Daoy (cell line): ENCODE data around the gene MMADHC. TPM values are rescaled to one million over a fixed set of nuclear protein-coding genes. Genes with fewer than 3 reads are reported as not detected.

Experiments used
- DNase-seq: peaks from one replicate; pipeline ENCODE4 v3.0.0-alpha.2; 2015; ENCODE audit warnings: low read depth
- total RNA-seq: library from RNA; depleted of rRNA; stranded (reverse); fragments of >200 nt; shearing (Covaris generic); gene quantifications from 2 replicates; pipeline ENCODE4 v1.2.3, GENCODE V29; 2014

The MMADHC gene
- total RNA-seq, 1 experiment from 2014 or later: 258 TPM

DNA sequence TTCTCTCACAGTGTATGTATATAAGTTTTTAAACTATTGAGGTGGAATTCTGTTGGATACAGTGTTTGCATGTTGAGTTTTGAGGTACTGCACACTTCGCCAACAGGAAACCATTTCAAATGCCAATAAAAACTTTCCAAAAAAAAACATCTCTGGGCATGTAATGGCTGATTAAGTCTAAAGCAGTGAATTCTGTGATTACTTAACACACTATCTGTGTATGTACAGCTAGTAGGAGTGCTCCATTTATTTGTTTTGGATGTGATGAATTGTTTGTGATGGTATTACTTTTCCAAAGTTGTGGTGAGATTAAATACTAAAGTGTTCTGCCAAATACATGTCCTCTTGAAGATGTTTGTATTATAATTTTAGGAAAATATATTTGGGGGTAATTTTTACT lies 31.1 kb downstream of the MMADHC start:
- no peak for DNase-seq

DNA sequence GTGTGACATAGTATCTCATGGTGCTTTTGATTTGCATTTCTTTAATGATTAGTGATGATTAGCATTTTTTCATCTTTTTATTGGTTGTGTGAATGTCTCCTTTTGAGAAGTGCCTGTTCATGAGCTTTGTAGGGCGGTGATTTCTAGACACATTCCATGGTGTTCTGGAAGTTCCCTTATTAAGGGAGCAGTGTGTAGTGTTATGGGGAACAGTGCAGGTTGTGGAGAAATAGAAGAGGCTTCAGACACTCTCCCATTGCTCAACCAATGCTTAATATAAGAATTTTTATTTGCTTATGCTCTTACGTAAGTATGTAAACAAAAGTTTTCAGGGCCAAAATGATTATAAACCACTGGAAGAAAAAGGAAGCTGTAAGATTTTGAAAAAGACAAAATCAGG lies 34.7 kb downstream of the MMADHC start:
- no peak for DNase-seq

DNA sequence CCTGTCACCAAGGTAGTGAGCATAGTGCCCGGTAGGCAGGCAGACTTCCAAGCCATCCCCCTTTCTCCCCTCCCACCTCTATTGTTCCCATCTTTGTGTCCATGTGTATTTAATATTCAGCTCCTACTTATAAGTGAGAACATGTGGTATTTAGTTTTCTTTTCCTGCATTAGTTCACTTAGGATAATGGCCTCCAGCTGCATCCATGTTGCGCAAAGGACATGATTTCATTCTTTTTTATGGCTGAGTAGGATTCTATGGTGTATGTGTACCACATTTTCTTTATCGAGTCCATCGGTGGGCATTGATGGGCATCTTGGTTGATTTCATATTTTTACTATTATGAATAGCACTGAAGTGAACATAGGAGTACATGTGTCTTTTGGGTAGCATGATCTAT lies 35.3 kb downstream of the MMADHC start:
- DNase-seq: no peak

DNA sequence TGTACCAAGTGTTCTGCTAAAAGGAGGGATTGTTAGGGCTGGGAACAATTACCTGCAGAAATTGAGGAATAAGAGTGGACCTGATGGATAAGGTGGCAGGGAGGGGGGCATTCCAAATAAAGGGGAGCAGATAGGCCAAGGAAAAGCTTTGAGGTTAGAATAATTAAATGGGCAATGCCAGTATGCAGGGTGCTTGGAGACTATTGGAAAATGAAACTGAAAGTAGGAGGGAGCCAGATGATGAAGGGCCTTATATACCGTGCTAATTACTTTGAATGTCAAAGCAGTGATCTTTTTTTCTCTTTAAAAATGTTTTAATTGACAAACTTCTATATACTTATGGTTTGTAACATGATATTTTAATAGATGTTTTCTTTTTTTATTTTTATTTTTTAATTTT lies 42.9 kb downstream of the MMADHC start:
- DNase-seq: no peak

DNA sequence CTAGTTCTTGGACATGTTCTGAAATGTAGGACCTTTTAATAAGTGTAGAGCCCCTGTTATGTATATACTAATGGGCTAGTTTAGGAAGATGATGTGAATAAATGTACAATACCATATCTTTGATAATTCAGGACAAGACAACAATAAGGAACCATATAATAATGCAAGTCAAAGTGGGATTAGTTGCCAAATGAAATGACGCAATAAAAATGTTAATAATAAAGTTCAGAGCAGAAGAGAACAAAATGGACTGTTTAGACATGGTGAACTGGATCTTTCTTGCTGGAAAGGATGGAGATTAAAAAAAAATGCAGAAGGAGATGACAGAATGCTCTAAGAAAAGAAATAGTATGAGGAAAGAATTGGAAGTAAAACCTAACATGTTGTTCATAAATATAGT lies 43.7 kb downstream of the MMADHC start:
- DNase-seq: no peak

DNA sequence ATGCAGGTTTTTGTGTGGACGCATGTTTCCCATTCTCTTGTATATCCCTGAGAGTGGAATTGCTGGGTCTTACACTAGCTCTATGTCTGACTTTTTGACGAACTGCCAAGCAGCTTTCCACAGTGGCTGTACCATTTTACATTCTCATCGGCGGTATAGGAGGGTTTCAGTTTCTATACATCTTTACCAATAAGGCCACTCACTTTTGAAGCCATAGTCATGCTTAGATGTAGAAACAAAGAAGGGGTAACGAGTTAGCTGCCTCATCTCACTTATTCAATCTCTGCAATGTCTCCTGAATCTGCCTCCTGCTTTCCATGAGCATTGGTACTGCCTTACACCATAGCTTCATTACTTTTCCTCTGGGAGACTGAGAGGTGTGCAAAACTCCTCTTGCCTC lies 47.4 kb downstream of the MMADHC start:
- DNase-seq: no peak

DNA sequence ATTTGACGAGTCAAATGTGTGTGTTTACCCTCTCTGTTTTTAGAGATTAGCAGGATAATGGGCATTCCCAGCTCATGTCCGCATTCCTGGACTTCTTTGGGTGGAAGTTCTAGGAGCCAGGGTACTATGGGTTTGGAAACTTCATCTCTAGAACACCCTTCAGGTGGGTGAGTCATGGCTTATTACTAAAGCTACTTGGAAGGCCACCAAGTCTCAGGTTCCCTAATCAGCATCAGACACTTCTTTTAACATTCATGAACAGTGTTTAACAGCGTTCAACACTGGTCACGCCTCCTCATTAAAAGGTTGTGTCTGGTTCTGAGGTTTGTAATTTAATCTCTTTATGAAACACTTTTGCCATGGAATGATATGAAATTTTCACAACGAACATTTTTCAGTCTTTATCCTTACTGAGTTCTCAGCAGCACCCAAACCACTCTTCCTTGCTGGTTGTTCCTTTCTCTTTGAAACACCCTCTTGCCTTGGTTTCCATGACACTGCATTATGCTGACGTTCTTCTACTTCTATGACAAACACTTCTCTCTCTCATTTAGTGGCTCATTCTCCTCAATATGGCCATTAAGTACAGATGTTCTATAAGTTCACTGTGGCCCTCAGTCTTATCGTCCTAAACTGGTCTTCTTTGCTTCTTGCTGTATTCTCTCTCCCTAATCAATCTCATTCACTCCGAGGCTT lies 49.3 kb downstream of the MMADHC start:
- peak; percentile 46 for DNase-seq

DNA sequence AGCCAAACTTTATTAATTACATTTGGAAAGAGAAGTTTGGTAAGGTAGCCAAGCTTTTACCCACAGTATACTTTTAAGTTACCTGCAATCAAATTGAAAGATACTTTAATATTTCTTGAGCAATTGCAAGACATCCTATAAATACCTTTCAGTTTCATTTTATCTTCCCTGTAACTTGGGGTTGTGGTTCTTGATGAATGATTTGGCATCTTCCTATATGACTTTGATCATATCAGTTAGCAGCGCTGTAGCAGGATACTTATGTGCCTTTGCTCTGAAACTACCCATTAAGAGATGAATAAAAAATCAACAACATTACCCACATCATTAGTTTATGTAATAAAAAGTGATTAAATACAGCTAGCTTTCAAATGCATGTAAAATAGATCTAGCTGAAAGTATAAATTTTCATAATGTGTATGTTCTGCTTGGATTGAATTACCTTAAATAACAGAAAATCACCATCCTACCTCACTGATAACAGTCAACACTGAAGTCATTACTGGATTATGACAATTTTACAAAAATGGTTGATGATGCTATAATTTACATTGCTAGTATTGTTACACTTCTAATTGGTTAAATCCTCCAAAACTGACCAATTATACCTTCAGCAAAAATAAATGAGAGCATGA lies 50.4 kb downstream of the MMADHC start:
- no peak for DNase-seq

DNA sequence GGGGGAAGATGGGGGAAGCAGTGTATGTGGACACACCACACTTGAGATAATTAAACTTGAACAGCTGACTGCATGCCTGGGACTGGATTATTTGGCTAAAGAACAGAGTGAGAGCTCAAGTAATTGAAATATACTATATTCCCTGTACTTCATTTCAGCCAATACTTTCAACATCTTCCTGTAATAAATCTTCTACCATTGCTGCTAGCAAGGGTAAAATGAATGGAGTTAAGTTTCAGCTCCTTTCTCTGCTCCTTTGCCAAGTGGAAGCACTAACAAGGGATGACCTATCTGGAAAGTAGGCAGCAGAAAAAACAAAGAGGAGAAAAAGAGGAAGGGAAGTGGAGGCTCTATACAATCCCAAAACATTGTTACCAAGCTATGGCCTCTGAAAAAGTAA lies 50.9 kb downstream of the MMADHC start:
- no peak for DNase-seq

DNA sequence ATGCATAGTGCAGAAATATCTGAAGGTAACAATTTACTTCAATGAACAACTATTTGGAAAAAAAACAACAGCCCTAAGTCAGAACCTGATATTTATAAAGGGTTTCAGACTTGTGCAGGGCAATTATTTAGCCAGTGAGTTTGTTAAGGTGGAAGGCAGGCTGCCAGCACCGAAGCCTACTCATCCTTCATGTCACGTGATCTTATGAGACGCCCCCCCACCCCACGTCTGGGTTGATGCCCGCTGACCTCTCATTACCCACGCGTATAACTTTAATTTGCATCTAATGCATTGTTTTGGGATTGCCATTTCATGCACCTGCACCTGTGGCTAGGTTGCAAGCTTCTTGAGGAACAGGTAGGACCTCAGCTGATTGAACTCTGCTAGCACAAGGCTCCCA lies 52.9 kb downstream of the MMADHC start:
- DNase-seq: no peak

DNA sequence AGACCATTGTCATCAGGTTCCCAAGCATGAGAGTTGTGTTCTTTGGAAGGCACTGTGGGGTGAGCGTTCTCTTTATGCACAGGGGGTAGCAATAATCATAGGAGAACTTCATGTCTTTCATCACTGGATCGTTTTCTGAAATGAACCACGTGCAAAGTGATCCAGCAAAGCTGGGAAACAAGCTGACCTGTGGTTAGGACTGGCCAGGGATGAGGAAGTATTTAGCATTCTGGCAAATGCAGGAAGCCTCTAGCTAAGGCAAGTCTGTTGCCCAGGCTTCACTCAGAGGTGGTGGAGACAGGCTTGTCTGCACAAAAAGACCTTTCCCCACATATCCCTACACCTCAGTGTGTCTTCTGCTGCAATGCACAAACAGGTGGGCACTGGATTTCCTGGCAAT lies 58.6 kb downstream of the MMADHC start:
- DNase-seq: no peak

DNA sequence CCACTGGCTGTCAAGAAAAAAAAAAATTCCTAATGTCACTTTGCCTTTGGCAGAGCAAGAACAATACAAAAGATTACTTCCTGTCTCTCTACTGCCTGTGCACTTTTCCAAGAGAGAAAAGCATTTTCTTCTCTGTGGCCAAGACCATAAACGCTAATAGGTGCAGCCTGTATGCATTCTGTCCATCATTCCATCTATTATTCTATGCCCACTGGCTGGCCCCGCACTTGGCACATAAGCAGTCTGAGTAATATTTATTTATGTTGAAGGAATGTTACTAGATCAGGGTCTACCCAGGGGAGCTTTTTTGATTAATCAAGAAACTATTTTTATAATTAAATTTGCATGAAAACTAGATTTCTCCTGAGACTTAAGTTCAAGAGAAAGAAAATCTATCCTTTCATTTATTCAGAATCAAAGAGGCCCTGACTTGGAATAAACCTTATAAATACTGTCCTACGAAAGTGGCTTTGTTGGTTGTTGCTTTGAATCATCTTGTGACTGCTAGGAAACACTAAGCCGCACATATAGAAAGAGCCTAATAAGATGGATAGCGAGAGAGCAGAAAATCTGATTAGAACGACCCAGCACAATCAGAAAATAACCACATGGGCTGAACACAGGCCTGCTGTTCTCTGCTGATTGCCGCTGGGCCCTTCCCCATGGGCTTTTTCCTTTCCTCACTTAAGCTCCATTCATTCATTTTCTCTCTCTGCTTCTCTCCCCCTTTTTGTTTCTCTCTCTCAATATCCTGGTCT lies 59.4 kb downstream of the MMADHC start:
- no peak for DNase-seq

DNA sequence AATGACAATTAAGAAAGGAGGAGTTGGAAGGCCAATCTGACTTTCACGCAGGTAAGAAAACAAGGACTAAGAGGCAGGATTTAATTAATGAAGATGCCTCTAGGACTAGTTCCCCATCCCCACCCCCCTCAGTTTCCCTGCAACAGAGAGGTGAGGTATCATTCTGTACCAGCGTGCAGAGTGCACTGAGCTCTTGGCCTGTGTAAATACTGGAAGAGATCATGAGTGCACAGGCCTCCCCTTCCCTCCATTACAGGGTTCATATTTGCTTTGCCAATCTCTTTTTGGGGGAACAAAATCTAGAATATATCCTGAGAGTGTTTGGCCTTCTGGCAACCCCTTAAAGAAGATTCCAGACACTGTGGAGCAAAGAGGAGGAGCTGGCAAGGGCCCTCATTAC lies 60.9 kb downstream of the MMADHC start:
- no peak for DNase-seq

DNA sequence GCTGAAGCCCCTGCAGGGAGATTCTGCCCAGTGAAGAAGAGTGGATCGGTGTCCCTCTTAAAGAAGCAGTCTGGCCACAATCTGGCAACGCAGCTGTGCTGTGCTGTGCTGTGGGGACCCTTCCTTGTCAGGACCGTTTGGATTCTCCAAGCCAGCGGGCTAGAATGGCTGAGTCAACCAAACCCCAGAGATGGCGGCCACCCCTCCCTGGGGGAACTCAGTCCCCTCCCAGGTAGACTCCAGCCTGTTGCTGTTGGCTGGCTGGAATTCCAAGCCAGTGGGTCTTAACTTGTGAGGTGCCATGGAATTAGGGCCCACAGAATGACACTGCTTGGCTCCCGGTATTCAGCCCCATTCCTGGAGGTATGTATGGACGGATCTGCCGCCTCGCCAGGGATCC lies 62.3 kb downstream of the MMADHC start:
- DNase-seq: no peak
